ENCODE measurements around the gene SCAMP3. TPM values are rescaled to one million over a fixed set of nuclear protein-coding genes. Genes with fewer than 3 reads are reported as not detected.

Gene SCAMP3
- total and polyA plus RNA-seq, 10 of the 15 experiments (the other 5 are each of a cell fraction or from before 2014, with no cell fraction given), result 17.2 to 133 (median 87.3) TPM

DNA sequence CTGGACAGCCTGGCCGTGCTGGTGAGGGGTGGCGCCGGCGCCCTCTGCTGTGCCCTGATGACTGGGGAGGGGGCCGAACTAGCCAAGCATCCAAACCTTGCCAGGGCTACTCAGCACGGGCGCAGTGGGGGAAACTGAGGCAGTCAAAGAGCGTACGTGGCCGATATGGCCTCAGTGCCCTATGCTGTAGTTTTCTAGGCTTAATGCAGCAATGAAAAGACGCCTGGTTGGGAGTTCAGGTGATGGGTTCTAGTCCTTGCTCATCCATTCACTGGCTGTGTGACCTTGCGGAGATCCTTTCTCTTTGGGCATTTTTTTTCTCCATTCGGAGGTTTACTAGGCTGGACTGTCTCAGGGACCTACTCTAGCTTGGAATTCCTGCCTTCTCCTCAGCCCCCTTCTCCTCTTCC, 52.8 kb downstream of the SCAMP3 start (continued):
- TF ChIP-seq, protein P1, sequence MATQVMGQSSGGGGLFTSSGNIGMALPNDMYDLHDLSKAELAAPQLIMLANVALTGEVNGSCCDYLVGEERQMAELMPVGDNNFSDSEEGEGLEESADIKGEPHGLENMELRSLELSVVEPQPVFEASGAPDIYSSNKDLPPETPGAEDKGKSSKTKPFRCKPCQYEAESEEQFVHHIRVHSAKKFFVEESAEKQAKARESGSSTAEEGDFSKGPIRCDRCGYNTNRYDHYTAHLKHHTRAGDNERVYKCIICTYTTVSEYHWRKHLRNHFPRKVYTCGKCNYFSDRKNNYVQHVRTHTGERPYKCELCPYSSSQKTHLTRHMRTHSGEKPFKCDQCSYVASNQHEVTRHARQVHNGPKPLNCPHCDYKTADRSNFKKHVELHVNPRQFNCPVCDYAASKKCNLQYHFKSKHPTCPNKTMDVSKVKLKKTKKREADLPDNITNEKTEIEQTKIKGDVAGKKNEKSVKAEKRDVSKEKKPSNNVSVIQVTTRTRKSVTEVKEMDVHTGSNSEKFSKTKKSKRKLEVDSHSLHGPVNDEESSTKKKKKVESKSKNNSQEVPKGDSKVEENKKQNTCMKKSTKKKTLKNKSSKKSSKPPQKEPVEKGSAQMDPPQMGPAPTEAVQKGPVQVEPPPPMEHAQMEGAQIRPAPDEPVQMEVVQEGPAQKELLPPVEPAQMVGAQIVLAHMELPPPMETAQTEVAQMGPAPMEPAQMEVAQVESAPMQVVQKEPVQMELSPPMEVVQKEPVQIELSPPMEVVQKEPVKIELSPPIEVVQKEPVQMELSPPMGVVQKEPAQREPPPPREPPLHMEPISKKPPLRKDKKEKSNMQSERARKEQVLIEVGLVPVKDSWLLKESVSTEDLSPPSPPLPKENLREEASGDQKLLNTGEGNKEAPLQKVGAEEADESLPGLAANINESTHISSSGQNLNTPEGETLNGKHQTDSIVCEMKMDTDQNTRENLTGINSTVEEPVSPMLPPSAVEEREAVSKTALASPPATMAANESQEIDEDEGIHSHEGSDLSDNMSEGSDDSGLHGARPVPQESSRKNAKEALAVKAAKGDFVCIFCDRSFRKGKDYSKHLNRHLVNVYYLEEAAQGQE (IDR thresholded peaks at IDR 0.05; ENCODE audit: low read depth, low read length), result no peak
- TF ChIP-seq RFX5 (IDR thresholded peaks at IDR 0.05; ENCODE audit: low read depth, low read length) (no peak), NR2C2 (IDR thresholded peaks at IDR 0.05; ENCODE audit: borderline replicate concordance, control insufficient read depth, insufficient read length, low read depth) (peak; percentile 65), TBL1XR1 (IDR thresholded peaks at IDR 0.05; ENCODE audit: low read depth, low read length) (no peak), WRNIP1 (IDR thresholded peaks at IDR 0.05; ENCODE audit: borderline replicate concordance, low read depth, low read length) (no peak), IRF4 (IDR thresholded peaks at IDR 0.05; ENCODE audit: low read depth, low read length) (no peak)

DNA sequence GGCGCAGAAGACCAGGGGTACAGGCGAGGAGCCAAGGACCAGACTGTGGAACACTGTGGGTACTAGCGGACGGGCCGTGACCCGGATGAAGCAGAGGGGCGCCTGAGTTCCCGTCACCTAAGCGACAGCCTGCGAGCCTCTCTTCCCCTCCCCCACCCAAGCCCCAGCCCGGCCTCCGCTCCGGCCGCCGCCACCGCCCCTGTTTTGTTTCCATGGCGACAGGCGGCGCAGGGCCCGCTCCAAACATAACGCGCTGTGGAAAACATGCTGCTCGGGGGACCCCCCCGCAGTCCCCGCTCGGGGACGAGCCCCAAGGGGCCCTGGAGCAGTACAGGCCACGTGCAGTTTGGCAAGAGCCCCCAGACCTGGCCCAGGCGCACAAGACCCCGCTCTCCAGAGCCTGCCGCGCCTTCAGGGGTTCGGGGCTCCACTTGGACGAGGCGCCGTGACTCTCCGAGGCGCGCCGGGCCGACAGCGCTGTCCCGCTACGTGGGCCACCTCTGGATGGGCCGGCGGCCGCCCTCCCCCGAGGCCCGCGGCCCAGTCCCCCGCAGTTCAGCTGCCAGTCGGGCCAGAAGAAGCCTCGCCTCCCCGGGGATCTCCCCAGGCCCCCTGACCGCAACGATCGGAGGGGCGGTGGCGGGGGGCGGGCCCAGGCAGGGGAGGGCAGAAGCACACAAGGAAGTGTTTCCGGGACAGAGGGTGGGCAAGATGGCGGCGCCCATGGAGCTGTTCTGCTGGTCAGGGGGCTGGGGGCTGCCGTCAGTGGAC, 53.4 kb downstream of the SCAMP3 start, which contains the start of gene MTX1:
Gene MTX1, plus strand, starts transcription at position 155 of the 771 bp plus-strand sequence. Its CDS starts 110 bp downstream, at position 265.
- under 1% methylated on average over 37 of the region's 64 CpGs for WGBS (ENCODE audit: insufficient coverage, insufficient replicate concordance, low lambda C conversion rate, missing lambda C conversion rate)
- ChIA-PET POLR2A (interaction anchor here (0.7 to 5.1 kb wide), 7 partner anchors 14 to 115 kb away, joined by 3 to 84 read pairs (median 4); partner anchors contain the start of gene KRTCAP2), RAD21 (ENCODE audit: unreplicated experiment) (interaction anchor here (2.2 to 4.0 kb wide), 4 partner anchors 15 to 115 kb away, joined by 7 to 85 read pairs (median 20); no protein-coding TSS in a partner anchor), SMC1A (ENCODE audit: uncharacterized antibody, unreplicated experiment) (interaction anchor here (1.1 to 4.0 kb wide), 5 partner anchors 15 to 36 kb away, joined by 4 to 89 read pairs (median 7); no protein-coding TSS in a partner anchor), CTCF (interaction anchor here (1.1 to 5.7 kb wide), 10 partner anchors 15 to 53 kb away, joined by 3 to 154 read pairs (median 8); partner anchors contain the start of genes KRTCAP2 and SCAMP3)
- peak within 1 kb of the TSS; percentile 99 for H3K4me2 ChIP-seq (ENCODE audit: control insufficient read depth, insufficient read depth)
- H4K20me1 ChIP-seq (ENCODE audit: control insufficient read depth, insufficient read depth), result no peaks in the 10 kb centered on the region
- H3K4me3 ChIP-seq, result peak within 1 kb of the TSS; percentile 98
- H3K79me2 ChIP-seq (ENCODE audit: control insufficient read depth, insufficient read depth, low read length), result peaks cover 10% of the 10 kb centered on the region
- ATAC-seq (peak; percentile 93), DNase-seq (ENCODE audit: low read depth, low spot score) (no peak), FAIRE-seq (peak; percentile 78)
- H3K36me3 ChIP-seq (ENCODE audit: control insufficient read depth in 2 of 2, insufficient read depth in 2 of 2, low read length in 1 of 2), result no peaks in the 10 kb centered on the region; a peak in 2 of 4 replicates
- peak within 1 kb of the TSS; percentile 81 for H3K27ac ChIP-seq (ENCODE audit: control insufficient read depth, insufficient read depth)
- H3K9ac ChIP-seq (ENCODE audit: control insufficient read depth, insufficient read depth, low read length), result peak within 1 kb of the TSS; percentile 90
- no peaks in the 10 kb centered on the region for H3K27me3 ChIP-seq (replicated peaks in 1 of 2; ENCODE audit: control insufficient read depth in 2 of 2, insufficient read depth in 2 of 2, low read length in 1 of 2)
- H3K4me1 ChIP-seq (ENCODE audit: control insufficient read depth, insufficient read depth, low read length), result peaks cover 19% of the 10 kb centered on the region
- in situ Hi-C loops (cut with MboI) (no loop called here), intact Hi-C loops (cut with micrococcal nuclease; ENCODE audit: unreplicated experiment) (loop anchor here (5.0 kb wide), 2 partner anchors 34 to 384 kb away; a partner anchor contains a TSS)
- no peaks in the 10 kb centered on the region for H3K9me3 ChIP-seq (replicated peaks; ENCODE audit: control insufficient read depth, insufficient read depth, low read length)
- H2AFZ ChIP-seq (ENCODE audit: control insufficient read depth, low read depth, low read length), result peak within 1 kb of the TSS; percentile 92
- no TSS peak for BruUV-seq (replicated peaks)
- TF ChIP-seq ZBTB40 (IDR thresholded peaks at IDR 0.05; ENCODE audit: borderline replicate concordance) (peak; percentile 82), SIX5 (IDR thresholded peaks at IDR 0.05; ENCODE audit: low read depth, low read length, severe bottlenecking) (peak; percentile 24), RBBP5 (conservative IDR thresholded peaks at IDR 0.05) (no peak), CREB1 (IDR thresholded peaks at IDR 0.05; ENCODE audit: low read depth) (peak; percentile 85), SMAD1 (IDR thresholded peaks at IDR 0.05; ENCODE audit: low read depth, partially characterized antibody) (no peak), GABPA (IDR thresholded peaks at IDR 0.05; ENCODE audit: low read depth) (peak; percentile 85)

Measured in GM12878 (cell line).